ENCODE measurements around the gene TP73. TPM values are rescaled to one million over a fixed set of nuclear protein-coding genes. Genes with fewer than 3 reads are reported as not detected.

TP73 gene
- total and polyA plus RNA-seq, 8 donors: 1.6 to 2.7 (median 2.0) TPM

- ATAC-seq: no peak
Measured at GRCh38 chr1:3738943-3739342, 86.6 kb downstream of the TP73 start.

GRCh38 chr1:3740042-3740441 lies 87.7 kb downstream of the TP73 start:
- H3K36me3 ChIP-seq: peaks cover 0 to 63% of the 10 kb centered on the region in 2 donors
- H3K4me3 ChIP-seq: no peak overlapping the region
- intact Hi-C loops (cut with DNase I): no loop called here
- DNase-seq (peak in 1 of 4 donors; percentile 49), ATAC-seq (no peak)
- H3K27me3 ChIP-seq: no peaks in the 10 kb centered on the region
- TF ChIP-seq CTCF (IDR thresholded peaks at IDR 0.05): no peak
- no peak overlapping the region for H3K27ac ChIP-seq
- H3K4me1 ChIP-seq: peaks cover 0 to 4% of the 10 kb centered on the region in 2 donors
- no peaks in the 10 kb centered on the region for H3K9me3 ChIP-seq

More at GRCh38 chr1:3738943-3739342, 86.6 kb downstream of the TP73 start:
- intact Hi-C loops (cut with DNase I): no loop called here
- DNase-seq: peak in 1 of 4 donors; percentile 46
- Histone ChIP-seq H3K27ac (no peak overlapping the region), H3K4me1 (no peaks in the 10 kb centered on the region), H3K4me3 (no peak overlapping the region), H3K9me3 (no peaks in the 10 kb centered on the region), H3K36me3 (peaks cover 0 to 69% of the 10 kb centered on the region in 2 donors), H3K27me3 (no peaks in the 10 kb centered on the region)
- TF ChIP-seq CTCF (IDR thresholded peaks at IDR 0.05): no peak

- intact Hi-C loops (cut with DNase I): no loop called here
- H3K9me3 ChIP-seq: no peaks in the 10 kb centered on the region
Measured at GRCh38 chr1:3740752-3741151, 88.4 kb downstream of the TP73 start.

GRCh38 chr1:3741566-3742438 lies 89.5 kb downstream of the TP73 start:
- TF ChIP-seq CTCF (IDR thresholded peaks at IDR 0.05): no peak
- Histone ChIP-seq H3K4me1 (peaks cover 0 to 19% of the 10 kb centered on the region in 2 donors), H3K4me3 (no peak overlapping the region), H3K36me3 (peaks cover 0 to 47% of the 10 kb centered on the region in 2 donors), H3K9me3 (no peaks in the 10 kb centered on the region), H3K27me3 (peaks cover 0 to 2% of the 10 kb centered on the region in 2 donors), H3K27ac (no peak overlapping the region)
- DNase-seq (peak in 1 of 4 donors; percentile 71), ATAC-seq (no peak)
- intact Hi-C loops (cut with DNase I): no loop called here

More at GRCh38 chr1:3740752-3741151, 88.4 kb downstream of the TP73 start:
- ATAC-seq: no peak
- Histone ChIP-seq H3K27ac (no peak overlapping the region), H3K27me3 (no peaks in the 10 kb centered on the region), H3K4me1 (peaks cover 0 to 9% of the 10 kb centered on the region in 2 donors), H3K36me3 (peaks cover 0 to 57% of the 10 kb centered on the region in 2 donors), H3K4me3 (no peak overlapping the region)
- TF ChIP-seq CTCF (IDR thresholded peaks at IDR 0.05): no peak
- DNase-seq: peak in 1 of 4 donors; percentile 61
